Naive thymus-derived CD4-positive, alpha-beta T cell (primary cell): ENCODE measurements around the gene APEH. TPM values are rescaled to one million over a fixed set of nuclear protein-coding genes. Genes with fewer than 3 reads are reported as not detected.

ENCODE experiments used
- ATAC-seq: fragments of 150-1000 bp; cut with Tn5 transposase; 2 replicates; pipeline ENCODE4 v1.10.0; 2021; ENCODE audit warnings: mild to moderate bottlenecking, moderate library complexity
- CTCF ChIA-PET: fragments of 350-600 bp; sonication (Branson Sonifier 250); formaldehyde crosslinking; loops from one replicate; lab custom pipeline; 2021; ENCODE audit warnings: antibody characterized with exemption; lab: Charles Lee
- POLR2A ChIA-PET: fragments of 350-600 bp; sonication (Branson Sonifier 250); formaldehyde crosslinking; loops from one replicate; lab custom pipeline; 2021; ENCODE audit warnings: antibody characterized with exemption, inconsistent platforms; lab: Charles Lee
- DNase-seq, 9 donors: peaks; one replicate each; pipeline versions ENCODE4 v3.0.0 to v3.0.0-alpha.2; 2020 to 2022; ENCODE audit warnings: mixed read lengths in 1 of 9
- H3K27ac ChIP-seq: one replicate; pipeline ENCODE4 v1.7.0; 2013; ENCODE audit warnings: mild to moderate bottlenecking, low read depth, low read length, moderate library complexity
- H3K27me3 ChIP-seq, 2 donors: one replicate each; pipeline ENCODE4 v1.7.0; 2013; ENCODE audit warnings: low read length in 2 of 2, mild to moderate bottlenecking in 2 of 2, moderate library complexity in 2 of 2; ENCODE audit not compliant: control insufficient read depth in 2 of 2, insufficient read depth in 2 of 2
- H3K36me3 ChIP-seq, 3 experiments: 1 replicate in 2 of 3; 2 replicates in 1 of 3; pipeline ENCODE4 v1.7.0; 2013; ENCODE audit warnings: low read length in 3 of 3, mild to moderate bottlenecking in 3 of 3, moderate library complexity in 1 of 3; ENCODE audit not compliant: insufficient read depth in 3 of 3, control insufficient read depth in 2 of 3
- H3K4me1 ChIP-seq, 2 donors: one replicate each; pipeline ENCODE4 v1.7.0; 2013; ENCODE audit warnings: low read length in 2 of 2, mild to moderate bottlenecking in 2 of 2, moderate library complexity in 1 of 2; ENCODE audit not compliant: control insufficient read depth in 2 of 2, insufficient read depth in 2 of 2
- H3K4me3 ChIP-seq: 2 replicates; pipeline ENCODE4 v1.7.0; 2013; ENCODE audit warnings: mild to moderate bottlenecking, low read length
- H3K9me3 ChIP-seq, 3 experiments: 1 replicate in 2 of 3; 2 replicates in 1 of 3; pipeline ENCODE4 v1.7.0; 2013; ENCODE audit warnings: low read length in 3 of 3; ENCODE audit not compliant: control insufficient read depth in 2 of 3
- H3K27ac Mint-ChIP-seq, 9 donors: one replicate each; pipeline ENCODE4 v1.8.0; 2020 to 2022; ENCODE audit warnings: mixed read lengths in 9 of 9, mild to moderate bottlenecking in 8 of 9, moderate library complexity in 5 of 9, inconsistent platforms in 2 of 9
- H3K27me3 Mint-ChIP-seq, 5 donors: one replicate each; pipeline ENCODE4 v1.8.0; 2021 to 2022; ENCODE audit warnings: mixed read lengths in 5 of 5, mild to moderate bottlenecking in 1 of 5
- H3K36me3 Mint-ChIP-seq, 5 donors: one replicate each; pipeline ENCODE4 v1.8.0; 2020 to 2022; ENCODE audit warnings: mixed read lengths in 5 of 5, mild to moderate bottlenecking in 3 of 5, inconsistent platforms in 1 of 5
- H3K4me1 Mint-ChIP-seq, 7 donors: one replicate each; pipeline ENCODE4 v1.8.0; 2020 to 2022; ENCODE audit warnings: mixed read lengths in 7 of 7, mild to moderate bottlenecking in 3 of 7, inconsistent platforms in 1 of 7
- H3K4me3 Mint-ChIP-seq, 10 donors: one replicate each; pipeline ENCODE4 v1.8.0; 2020 to 2022; ENCODE audit warnings: mild to moderate bottlenecking in 10 of 10, mixed read lengths in 10 of 10, moderate library complexity in 6 of 10, inconsistent platforms in 2 of 10
- H3K9me3 Mint-ChIP-seq, 11 donors: one replicate each; pipeline ENCODE4 v1.8.0; 2020 to 2022; ENCODE audit warnings: mixed read lengths in 11 of 11, mild to moderate bottlenecking in 4 of 11, inconsistent platforms in 1 of 11, moderate library complexity in 1 of 11
- intact Hi-C, 2 donors: fragments of 100-400 bp; cut with micrococcal nuclease; formaldehyde crosslinking; loops; one replicate each; pipeline ENCODE4 v1.15.1; 2023
- polyA plus RNA-seq, 2 donors: library from polyadenylated mRNA; unstranded; fragments of 300-500 nt; fragmentation: Illumina TruSeq; gene quantifications; one replicate each; pipeline ENCODE4 v1.2.3, GENCODE V29; 2021
- total RNA-seq, 6 experiments: library from RNA in 5 of 6; stranded (reverse) in 5 of 6; gene quantifications; 1 replicate in 5 of 6; 2 replicates in 1 of 6; pipeline ENCODE4 v1.2.3 and lab custom pipeline; 2021 to 2026

Gene APEH
- total and polyA plus RNA-seq, 7 experiments from 2014 or later = 75.5 to 151 (median 103) TPM

DNA sequence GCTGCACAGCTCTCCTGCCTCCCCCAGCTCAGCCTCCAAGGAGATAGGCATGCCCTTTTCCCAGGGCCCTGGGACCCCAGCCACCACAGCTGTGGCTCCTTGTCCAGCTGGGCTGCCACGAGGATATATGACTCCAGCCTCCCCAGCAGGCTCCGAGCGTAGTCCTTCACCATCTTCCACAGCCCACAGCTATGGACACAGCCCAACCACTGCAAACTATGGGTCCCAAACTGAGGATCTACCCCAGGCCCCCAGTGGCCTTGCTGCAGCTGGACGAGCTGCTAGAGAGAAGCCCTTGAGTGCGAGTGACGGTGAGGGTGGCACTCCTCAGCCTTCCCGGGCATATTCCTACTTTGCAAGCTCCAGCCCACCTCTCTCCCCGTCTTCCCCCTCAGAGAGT, 20.5 kb upstream of the APEH start:
- ChIA-PET CTCF (no interaction called here), POLR2A (no interaction called here)
- no peak for DNase-seq
- peaks cover 0 to 14% (median 0%) of the 10 kb centered on the region in 5 donors for H3K27me3 Mint-ChIP-seq
- Histone ChIP-seq H3K27me3 (no peaks in the 10 kb centered on the region), H3K4me3 (no peak overlapping the region), H3K36me3 (no peaks in the 10 kb centered on the region), H3K9me3 (no peaks in the 10 kb centered on the region), H3K4me1 (no peaks in the 10 kb centered on the region), H3K27ac (no peak overlapping the region)
- H3K27ac Mint-ChIP-seq = no peak overlapping the region
- intact Hi-C loops = no loop called here
- H3K4me1 Mint-ChIP-seq = peaks cover 0 to 2% (median 0%) of the 10 kb centered on the region in 7 donors
- no peak for ATAC-seq
- H3K36me3 Mint-ChIP-seq = no peaks in the 10 kb centered on the region
- H3K9me3 Mint-ChIP-seq = no peaks in the 10 kb centered on the region
- H3K4me3 Mint-ChIP-seq = no peak overlapping the region

DNA sequence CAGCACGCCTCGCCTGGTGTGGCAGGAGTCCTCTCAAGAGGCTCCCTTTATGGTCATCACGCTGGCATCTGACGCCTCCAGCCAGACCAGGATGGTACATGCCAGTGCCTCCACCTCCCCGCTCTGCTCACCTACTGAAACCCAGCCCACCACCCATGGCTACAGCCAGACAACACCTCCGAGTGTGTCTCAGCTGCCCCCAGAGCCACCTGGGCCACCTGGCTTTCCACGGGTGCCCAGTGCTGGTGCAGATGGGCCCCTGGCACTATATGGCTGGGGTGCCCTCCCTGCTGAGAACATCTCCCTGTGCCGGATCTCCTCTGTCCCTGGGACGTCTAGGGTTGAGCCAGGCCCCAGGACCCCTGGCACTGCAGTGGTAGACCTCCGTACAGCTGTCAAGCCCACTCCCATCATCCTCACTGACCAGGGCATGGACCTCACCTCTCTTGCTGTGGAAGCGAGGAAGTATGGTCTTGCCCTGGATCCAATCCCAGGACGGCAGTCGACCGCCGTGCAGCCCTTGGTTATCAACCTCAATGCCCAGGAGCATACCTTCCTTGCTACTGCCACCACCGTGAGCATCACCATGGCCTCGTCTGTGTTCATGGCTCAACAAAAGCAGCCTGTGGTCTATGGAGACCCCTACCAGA, 19.9 kb upstream of the APEH start:
- Mint-ChIP-seq H3K36me3 (no peaks in the 10 kb centered on the region), H3K9me3 (no peaks in the 10 kb centered on the region), H3K27me3 (peaks cover 0 to 14% (median 0%) of the 10 kb centered on the region in 5 donors), H3K27ac (no peak overlapping the region), H3K4me1 (peaks cover 0 to 2% (median 0%) of the 10 kb centered on the region in 7 donors), H3K4me3 (no peak overlapping the region)
- ChIA-PET CTCF (no interaction called here), POLR2A (no interaction called here)
- ATAC-seq = no peak
- Histone ChIP-seq H3K27me3 (no peaks in the 10 kb centered on the region), H3K4me3 (no peak overlapping the region), H3K9me3 (no peaks in the 10 kb centered on the region), H3K36me3 (no peaks in the 10 kb centered on the region), H3K27ac (no peak overlapping the region), H3K4me1 (no peaks in the 10 kb centered on the region)
- intact Hi-C loops = no loop called here
- no peak for DNase-seq

DNA sequence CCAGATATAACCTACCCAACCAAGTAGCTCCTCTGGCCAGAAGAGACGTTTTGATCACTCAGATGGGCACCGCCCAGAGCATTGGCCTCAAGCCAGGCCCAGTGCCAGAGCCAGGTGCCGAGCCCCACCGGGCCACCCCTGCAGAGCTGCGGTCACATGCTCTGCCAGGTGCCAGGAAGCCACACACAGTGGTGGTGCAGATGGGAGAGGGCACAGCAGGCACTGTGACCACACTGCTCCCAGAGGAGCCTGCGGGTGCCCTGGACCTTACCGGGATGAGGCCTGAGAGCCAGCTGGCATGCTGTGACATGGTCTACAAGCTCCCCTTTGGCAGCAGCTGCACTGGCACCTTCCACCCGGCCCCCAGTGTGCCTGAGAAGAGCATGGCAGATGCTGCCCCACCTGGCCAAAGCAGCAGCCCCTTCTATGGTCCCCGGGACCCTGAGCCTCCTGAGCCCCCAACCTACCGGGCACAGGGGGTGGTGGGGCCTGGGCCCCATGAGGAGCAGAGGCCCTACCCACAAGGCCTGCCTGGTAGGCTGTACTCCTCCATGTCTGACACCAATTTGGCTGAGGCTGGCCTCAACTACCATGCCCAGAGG, 19.1 kb upstream of the APEH start:
- intact Hi-C loops = no loop called here
- POLR2A ChIA-PET = no interaction called here

DNA sequence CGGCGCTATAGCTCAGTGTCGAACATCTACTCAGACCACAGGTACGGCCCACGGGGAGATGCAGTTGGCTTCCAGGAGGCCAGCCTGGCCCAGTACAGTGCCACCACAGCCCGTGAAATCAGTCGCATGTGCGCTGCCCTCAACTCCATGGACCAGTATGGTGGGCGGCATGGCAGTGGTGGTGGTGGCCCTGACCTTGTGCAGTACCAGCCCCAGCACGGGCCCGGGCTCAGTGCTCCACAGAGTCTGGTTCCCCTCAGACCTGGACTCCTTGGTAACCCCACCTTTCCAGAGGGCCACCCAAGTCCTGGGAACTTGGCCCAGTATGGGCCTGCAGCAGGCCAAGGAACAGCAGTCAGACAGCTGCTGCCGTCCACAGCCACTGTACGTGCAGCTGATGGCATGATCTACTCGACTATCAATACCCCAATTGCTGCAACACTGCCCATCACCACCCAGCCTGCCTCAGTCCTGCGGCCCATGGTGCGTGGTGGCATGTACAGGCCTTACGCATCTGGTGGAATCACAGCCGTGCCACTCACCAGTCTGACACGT, 18.3 kb upstream of the APEH start:
- peaks cover 0 to 14% (median 0%) of the 10 kb centered on the region in 5 donors for H3K27me3 Mint-ChIP-seq
- no peaks in the 10 kb centered on the region for H3K9me3 ChIP-seq
- no peaks in the 10 kb centered on the region for H3K36me3 Mint-ChIP-seq
- no peak overlapping the region for H3K27ac ChIP-seq
- no peaks in the 10 kb centered on the region for H3K9me3 Mint-ChIP-seq
- no peaks in the 10 kb centered on the region for H3K27me3 ChIP-seq
- intact Hi-C loops = no loop called here
- H3K4me1 ChIP-seq = no peaks in the 10 kb centered on the region
- ATAC-seq (peak; percentile 13), DNase-seq (no peak)
- CTCF ChIA-PET = no interaction called here
- no peak overlapping the region for H3K4me3 ChIP-seq
- H3K36me3 ChIP-seq = no peaks in the 10 kb centered on the region
- H3K4me1 Mint-ChIP-seq = peaks cover 0 to 2% (median 0%) of the 10 kb centered on the region in 7 donors
- H3K27ac Mint-ChIP-seq = no peak overlapping the region
- POLR2A ChIA-PET = no interaction called here
- no peak overlapping the region for H3K4me3 Mint-ChIP-seq

More for the DNA sequence above, 19.1 kb upstream of the APEH start:
- DNase-seq (no peak), ATAC-seq (no peak)
- Mint-ChIP-seq H3K9me3 (no peaks in the 10 kb centered on the region), H3K27ac (no peak overlapping the region), H3K27me3 (peaks cover 0 to 14% (median 0%) of the 10 kb centered on the region in 5 donors), H3K36me3 (no peaks in the 10 kb centered on the region), H3K4me1 (peaks cover 0 to 2% (median 0%) of the 10 kb centered on the region in 7 donors), H3K4me3 (no peak overlapping the region)
- Histone ChIP-seq H3K4me3 (no peak overlapping the region), H3K27ac (no peak overlapping the region), H3K36me3 (no peaks in the 10 kb centered on the region), H3K27me3 (no peaks in the 10 kb centered on the region), H3K4me1 (no peaks in the 10 kb centered on the region), H3K9me3 (no peaks in the 10 kb centered on the region)
- CTCF ChIA-PET = no interaction called here

- POLR2A ChIA-PET = no interaction called here
- Histone ChIP-seq H3K27ac (no peak overlapping the region), H3K9me3 (no peaks in the 10 kb centered on the region), H3K27me3 (no peaks in the 10 kb centered on the region), H3K4me1 (no peaks in the 10 kb centered on the region), H3K4me3 (no peak overlapping the region), H3K36me3 (no peaks in the 10 kb centered on the region)
- DNase-seq = no peak
- Mint-ChIP-seq H3K9me3 (no peaks in the 10 kb centered on the region), H3K36me3 (no peaks in the 10 kb centered on the region), H3K27ac (no peak overlapping the region), H3K4me1 (peaks cover 0 to 2% (median 0%) of the 10 kb centered on the region in 7 donors), H3K27me3 (peaks cover 0 to 14% (median 0%) of the 10 kb centered on the region in 5 donors), H3K4me3 (no peak overlapping the region)
- intact Hi-C loops = no loop called here
- CTCF ChIA-PET = interaction anchor here (0.6 kb wide), 1 partner anchor 129 kb away, joined by 3 read pairs; no protein-coding TSS in a partner anchor
- no peak for ATAC-seq
These were observed 17.5 kb upstream of the APEH start for GRCh38 chr3:49656541-49657112.

DNA sequence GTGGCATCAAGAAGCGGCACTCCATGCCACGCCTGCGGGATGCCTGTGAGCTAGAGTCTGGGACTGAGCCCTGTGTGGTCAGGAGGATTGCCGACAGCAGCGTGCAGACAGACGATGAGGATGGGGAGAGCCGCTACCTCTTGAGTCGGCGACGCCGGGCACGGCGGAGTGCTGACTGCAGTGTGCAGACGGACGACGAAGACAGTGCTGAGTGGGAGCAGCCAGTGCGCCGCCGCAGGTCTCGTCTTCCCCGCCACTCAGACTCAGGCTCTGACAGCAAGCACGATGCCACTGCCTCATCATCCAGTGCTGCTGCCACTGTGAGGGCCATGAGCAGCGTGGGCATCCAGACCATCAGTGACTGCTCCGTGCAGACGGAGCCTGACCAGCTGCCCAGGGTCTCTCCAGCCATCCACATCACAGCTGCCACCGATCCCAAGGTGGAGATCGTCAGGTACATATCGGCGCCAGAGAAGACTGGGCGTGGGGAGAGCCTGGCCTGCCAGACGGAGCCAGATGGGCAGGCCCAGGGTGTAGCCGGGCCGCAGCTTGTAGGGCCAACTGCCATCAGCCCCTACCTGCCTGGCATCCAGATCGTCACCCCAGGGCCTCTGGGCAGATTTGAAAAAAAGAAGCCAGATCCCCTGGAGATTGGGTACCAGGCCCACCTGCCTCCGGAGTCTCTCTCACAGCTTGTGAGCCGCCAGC, 16.8 kb upstream of the APEH start:
- intact Hi-C loops = no loop called here
- H3K4me3 ChIP-seq = no peak overlapping the region
- Mint-ChIP-seq H3K4me3 (no peak overlapping the region), H3K4me1 (no peaks in the 10 kb centered on the region), H3K9me3 (no peaks in the 10 kb centered on the region), H3K27ac (no peak overlapping the region), H3K36me3 (no peaks in the 10 kb centered on the region), H3K27me3 (peaks cover 0 to 14% (median 0%) of the 10 kb centered on the region in 5 donors)
- no peak overlapping the region for H3K27ac ChIP-seq
- ATAC-seq (no peak), DNase-seq (no peak)
- no peaks in the 10 kb centered on the region for H3K4me1 ChIP-seq
- POLR2A ChIA-PET = no interaction called here
- H3K36me3 ChIP-seq = no peaks in the 10 kb centered on the region
- H3K9me3 ChIP-seq = no peaks in the 10 kb centered on the region
- H3K27me3 ChIP-seq = no peaks in the 10 kb centered on the region
- CTCF ChIA-PET = interaction anchor here (0.6 kb wide), 1 partner anchor 129 kb away, joined by 3 read pairs; no protein-coding TSS in a partner anchor
